Measurements from ENCODE around the gene MFAP5. TPM values are rescaled to one million over a fixed set of nuclear protein-coding genes. Genes with fewer than 3 reads are reported as not detected.

The MFAP5 gene
- total and polyA plus RNA-seq, 10 of the 15 experiments (the other 5 are each of a cell fraction or from before 2014, with no cell fraction given): 0.06 to 0.14 (median 0.12) TPM; not detected in 7

- no peak overlapping the region for H3K4me3 ChIP-seq
- POLR2A ChIA-PET: interaction anchor here (0.5 to 3.5 kb wide), 5 partner anchors 12 to 57 kb away, joined by 3 to 15 read pairs (median 5); no protein-coding TSS in a partner anchor
- RAD21 ChIA-PET (ENCODE audit: unreplicated experiment): interaction anchor here (0.7 to 3.8 kb wide), 9 partner anchors 8 to 301 kb away, joined by 3 to 25 read pairs (median 4); partner anchors contain the start of genes AICDA and M6PR
- H3K27me3 ChIP-seq (replicated peaks in 1 of 2; ENCODE audit: control insufficient read depth in 2 of 2, insufficient read depth in 2 of 2, low read length in 1 of 2): no peaks in the 10 kb centered on the region
- SMC1A ChIA-PET (ENCODE audit: uncharacterized antibody, unreplicated experiment): interaction anchor here (0.6 to 3.5 kb wide), 9 partner anchors 9 to 104 kb away, joined by 3 to 42 read pairs (median 9); partner anchors contain the start of gene AICDA
- peak; percentile 99 for FAIRE-seq
- H3K4me1 ChIP-seq (ENCODE audit: control insufficient read depth, insufficient read depth, low read length): peaks cover 35% of the 10 kb centered on the region
- under 1% methylated on average over 8 of the region's 8 CpGs for WGBS (ENCODE audit: insufficient coverage, insufficient replicate concordance, low lambda C conversion rate, missing lambda C conversion rate)
- no peaks in the 10 kb centered on the region for H3K79me2 ChIP-seq (ENCODE audit: control insufficient read depth, insufficient read depth, low read length)
- no peaks in the 10 kb centered on the region for H3K36me3 ChIP-seq (ENCODE audit: control insufficient read depth in 2 of 2, insufficient read depth in 2 of 2, low read length in 1 of 2)
- no TSS peak for BruUV-seq (replicated peaks)
- CTCF ChIA-PET: interaction anchor here (0.9 to 6.9 kb wide), 8 partner anchors 9 to 401 kb away, joined by 3 to 97 read pairs (median 7); partner anchors contain the start of genes AICDA and M6PR
- peak overlapping the region; percentile 68 for H3K27ac ChIP-seq (ENCODE audit: control insufficient read depth, insufficient read depth)
- ATAC-seq: peak; percentile 86
- H3K9ac ChIP-seq (ENCODE audit: control insufficient read depth, insufficient read depth, low read length): no peak overlapping the region
- in situ Hi-C loops (cut with MboI): loop anchor here (10.0 to 25.0 kb wide), 3 partner anchors 716 to 1686 kb away; partner anchors contain the start of genes CLEC2D, EMG1, PHB2 and PTPN6
- peak; percentile 95 for DNase-seq (ENCODE audit: low read depth, low spot score)
- peak overlapping the region; percentile 12; the same call in 1 of the 2 replicates for H3K4me2 ChIP-seq (ENCODE audit: control insufficient read depth, insufficient read depth)
- intact Hi-C loops (cut with micrococcal nuclease; ENCODE audit: unreplicated experiment): loop anchor here (1.0 kb wide), 2 partner anchors 19 to 37 kb away; no protein-coding TSS in a partner anchor
- no peak overlapping the region for H2AFZ ChIP-seq (ENCODE audit: control insufficient read depth, low read depth, low read length)
- H3K9me3 ChIP-seq (replicated peaks; ENCODE audit: control insufficient read depth, insufficient read depth, low read length): no peaks in the 10 kb centered on the region; the same call in 2 of the 3 replicates
- H4K20me1 ChIP-seq (ENCODE audit: control insufficient read depth, insufficient read depth): no peaks in the 10 kb centered on the region
- TF ChIP-seq ZNF217 (IDR thresholded peaks at IDR 0.05): peak; percentile 100
- TF ChIP-seq BRCA1 (IDR thresholded peaks at IDR 0.05; ENCODE audit: low read depth, low read length): no peak
- peak; percentile 99 for TF ChIP-seq EED (IDR thresholded peaks at IDR 0.05; ENCODE audit: low read depth)
- TF ChIP-seq JUND (IDR thresholded peaks at IDR 0.05; ENCODE audit: low read depth, low read length): peak; percentile 98
- TF ChIP-seq PBX3 (IDR thresholded peaks at IDR 0.05; ENCODE audit: insufficient replicate concordance, low read depth, low read length): no peak
- no peak for TF ChIP-seq HSF1 (IDR thresholded peaks at IDR 0.05; ENCODE audit: low read depth, low read length)
- TF ChIP-seq RAD51 (IDR thresholded peaks at IDR 0.05): peak; percentile 67
- TF ChIP-seq RCOR1 (conservative IDR thresholded peaks at IDR 0.05; ENCODE audit: low read depth, low read length): peak; percentile 95
- no peak for TF ChIP-seq NRF1 (conservative IDR thresholded peaks at IDR 0.05; ENCODE audit: low read depth, low read length)
- TF ChIP-seq KLF5 (IDR thresholded peaks at IDR 0.05; ENCODE audit: partially characterized antibody): peak; percentile 85
- no peak for TF ChIP-seq STAT1 (conservative IDR thresholded peaks at IDR 0.05)
- no peak for TF ChIP-seq BCLAF1 (IDR thresholded peaks at IDR 0.05)
- peak; percentile 46; the same call in 1 of the 2 replicates for TF ChIP-seq TCF7 (IDR thresholded peaks at IDR 0.05; ENCODE audit: borderline replicate concordance)
- peak; percentile 94; the same call in 1 of the 2 replicates for TF ChIP-seq STAT3 (IDR thresholded peaks at IDR 0.05; ENCODE audit: low read depth, low read length)
- TF ChIP-seq E2F4 (IDR thresholded peaks at IDR 0.05; ENCODE audit: low read depth, low read length): no peak
- no peak for TF ChIP-seq MYB (IDR thresholded peaks at IDR 0.05; ENCODE audit: borderline replicate concordance, low read depth, low read length)
- TF ChIP-seq RFX5 (IDR thresholded peaks at IDR 0.05; ENCODE audit: low read depth, low read length): no peak
These were observed 13.9 kb downstream of the MFAP5 start for GRCh38 chr12:8648576-8649205.
